A673 (cell line): ENCODE results near the gene UMODL1. TPM values are rescaled to one million over a fixed set of nuclear protein-coding genes. Genes with fewer than 3 reads are reported as not detected.

Experiments
- BruUV-seq: library from RNA; stranded (reverse); fragments of 400-500 nt; replicated peaks from 2 replicates; lab custom pipeline; 2021; lab: Mats Ljungman, UMichigan
- CTCF ChIA-PET: fragments of 300-600 bp; sonication (Branson Sonifier 250); formaldehyde crosslinking; loops from one replicate; lab custom pipeline; 2022; ENCODE audit warnings: antibody characterized with exemption; lab: Charles Lee
- POLR2A ChIA-PET: fragments of 300-600 bp; sonication (Branson Sonifier 250); formaldehyde crosslinking; loops from one replicate; lab custom pipeline; 2022; ENCODE audit warnings: antibody characterized with exemption; ENCODE audit not compliant: low non-redundant PET; lab: Charles Lee
- DNase-seq: peaks from one replicate; pipeline ENCODE4 v3.0.0-alpha.2; 2015; ENCODE audit warnings: low spot score
- H3K27ac ChIP-seq: fragments of 200-600 bp; sonication (generic); 2 replicates; pipeline ENCODE4 v1.5.1; 2016; ENCODE audit warnings: mixed run types, low read depth, mild to moderate bottlenecking, mixed read lengths, antibody characterized with exemption, low read length; ENCODE audit not compliant: poor library complexity, severe bottlenecking
- H3K27me3 ChIP-seq: fragments of 200-600 bp; sonication (generic); replicated peaks from 2 replicates; pipeline ENCODE4 v1.6.1; 2017; ENCODE audit warnings: mixed run types, low read depth, mild to moderate bottlenecking, mixed read lengths, antibody characterized with exemption, low read length; ENCODE audit not compliant: insufficient read depth, poor library complexity
- H3K36me3 ChIP-seq: fragments of 200-600 bp; sonication (generic); 2 replicates; pipeline ENCODE4 v1.6.1; 2016; ENCODE audit warnings: mixed run types, mild to moderate bottlenecking, mixed read lengths, antibody characterized with exemption, low read length; ENCODE audit not compliant: insufficient read depth, poor library complexity, severe bottlenecking
- H3K4me1 ChIP-seq: fragments of 200-600 bp; sonication (generic); 2 replicates; pipeline ENCODE4 v1.6.1; 2017; ENCODE audit warnings: mixed run types, mild to moderate bottlenecking, mixed read lengths, antibody characterized with exemption, low read length; ENCODE audit not compliant: insufficient read depth, poor library complexity, severe bottlenecking
- H3K4me3 ChIP-seq: fragments of 200-600 bp; sonication (generic); 2 replicates; pipeline ENCODE4 v1.5.1; 2016; ENCODE audit warnings: low read depth, mixed run types, mild to moderate bottlenecking, mixed read lengths, low read length; ENCODE audit not compliant: poor library complexity, severe bottlenecking
- H3K9me3 ChIP-seq: fragments of 200-600 bp; sonication (generic); 2 replicates; pipeline ENCODE4 v1.6.1; 2016; ENCODE audit warnings: mixed run types, low read depth, mild to moderate bottlenecking, mixed read lengths, antibody characterized with exemption, low read length; ENCODE audit not compliant: poor library complexity, severe bottlenecking
- EZH2 ChIP-seq: fragments of 200-600 bp; sonication (generic); IDR thresholded peaks from 2 replicates; pipeline ENCODE4 v1.6.1; 2017; ENCODE audit warnings: borderline replicate concordance, low read depth, mild to moderate bottlenecking, mixed read lengths, antibody characterized with exemption, low read length; ENCODE audit not compliant: poor library complexity, severe bottlenecking
- intact Hi-C: fragments of 100-400 bp; cut with micrococcal nuclease; formaldehyde crosslinking; loops from one replicate; pipeline ENCODE4 v1.10.0; 2022; ENCODE audit not compliant: unreplicated experiment
- total RNA-seq: library from RNA; stranded (reverse); gene quantifications from 2 replicates; pipeline ENCODE4 v1.2.3, GENCODE V29; 2021
- TF ChIP-seq, protein P1 (sequence below): fragments of 300-800, 200-600 bp; sonication (generic); conservative IDR thresholded peaks from 2 replicates; pipeline ENCODE4 v1.5.1; 2017; ENCODE audit warnings: low read depth, mild to moderate bottlenecking, antibody characterized with exemption, low read length, moderate library complexity, mixed read lengths

Gene UMODL1
- total RNA-seq, 1 experiment from 2014 or later, result not detected

DNA sequence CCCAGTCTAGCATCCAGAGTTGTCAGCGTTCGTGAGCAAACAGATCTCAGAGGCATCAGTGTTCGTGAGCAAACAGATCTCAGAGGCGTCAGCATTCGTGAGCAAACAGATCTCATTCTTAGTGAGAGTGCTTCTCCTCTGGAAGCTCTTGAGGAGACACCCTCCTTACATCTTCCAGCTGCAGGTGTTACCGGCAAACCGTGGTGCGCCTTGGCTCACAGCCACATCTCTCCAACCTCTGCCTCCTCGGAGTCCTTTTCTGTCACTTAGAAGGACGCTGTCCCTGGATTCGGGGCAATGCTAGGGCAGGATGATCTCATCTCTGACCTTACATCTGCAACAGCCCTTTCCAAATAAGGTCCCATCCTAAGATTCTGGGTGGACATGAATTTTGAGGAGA is 14.6 kb upstream of the UMODL1 start:
- Histone ChIP-seq H3K4me1 (no peaks in the 10 kb centered on the region), H3K27ac (no peak overlapping the region), H3K4me3 (no peak overlapping the region), H3K9me3 (no peaks in the 10 kb centered on the region), H3K27me3 (no peaks in the 10 kb centered on the region), H3K36me3 (no peaks in the 10 kb centered on the region)
- no TSS peak for BruUV-seq
- DNase-seq, result no peak
- CTCF ChIA-PET, result no interaction called here
- TF ChIP-seq, protein P1, sequence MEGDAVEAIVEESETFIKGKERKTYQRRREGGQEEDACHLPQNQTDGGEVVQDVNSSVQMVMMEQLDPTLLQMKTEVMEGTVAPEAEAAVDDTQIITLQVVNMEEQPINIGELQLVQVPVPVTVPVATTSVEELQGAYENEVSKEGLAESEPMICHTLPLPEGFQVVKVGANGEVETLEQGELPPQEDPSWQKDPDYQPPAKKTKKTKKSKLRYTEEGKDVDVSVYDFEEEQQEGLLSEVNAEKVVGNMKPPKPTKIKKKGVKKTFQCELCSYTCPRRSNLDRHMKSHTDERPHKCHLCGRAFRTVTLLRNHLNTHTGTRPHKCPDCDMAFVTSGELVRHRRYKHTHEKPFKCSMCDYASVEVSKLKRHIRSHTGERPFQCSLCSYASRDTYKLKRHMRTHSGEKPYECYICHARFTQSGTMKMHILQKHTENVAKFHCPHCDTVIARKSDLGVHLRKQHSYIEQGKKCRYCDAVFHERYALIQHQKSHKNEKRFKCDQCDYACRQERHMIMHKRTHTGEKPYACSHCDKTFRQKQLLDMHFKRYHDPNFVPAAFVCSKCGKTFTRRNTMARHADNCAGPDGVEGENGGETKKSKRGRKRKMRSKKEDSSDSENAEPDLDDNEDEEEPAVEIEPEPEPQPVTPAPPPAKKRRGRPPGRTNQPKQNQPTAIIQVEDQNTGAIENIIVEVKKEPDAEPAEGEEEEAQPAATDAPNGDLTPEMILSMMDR, result no peak
- TF ChIP-seq EZH2, result no peak
- intact Hi-C loops, result no loop called here
- POLR2A ChIA-PET, result no interaction called here

DNA sequence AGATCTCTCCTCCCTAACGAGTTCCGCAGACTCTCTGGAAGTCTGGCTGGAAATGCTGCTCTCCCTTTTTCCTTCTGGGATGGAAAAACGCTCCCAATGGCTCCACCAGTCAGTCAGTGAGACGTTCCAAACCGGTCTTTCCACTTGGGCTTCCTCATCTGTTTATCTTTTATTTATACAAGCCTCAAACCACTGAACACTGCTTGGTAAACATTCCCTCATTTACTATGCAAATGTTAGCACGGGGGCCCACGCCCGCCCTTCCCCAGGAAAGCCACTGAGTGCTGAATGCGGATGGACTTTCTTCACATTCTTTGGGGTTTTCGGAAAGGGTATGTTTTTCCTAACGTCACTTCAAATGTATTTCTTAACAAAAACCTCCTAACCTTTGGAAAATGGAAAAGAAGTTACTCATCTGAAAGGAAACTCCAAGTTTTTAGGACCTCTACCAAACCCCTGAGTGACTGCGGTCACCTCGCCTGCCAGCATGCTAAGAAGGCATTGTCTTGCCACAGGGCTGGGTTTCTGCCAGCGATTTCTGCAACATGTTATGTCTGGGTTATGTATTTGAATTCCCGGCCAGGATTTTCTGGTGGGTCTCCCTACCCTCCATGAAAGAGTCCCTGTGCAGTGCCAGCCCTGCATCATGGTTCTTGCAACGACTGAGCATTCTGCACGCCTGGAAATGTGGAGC is 14.0 kb upstream of the UMODL1 start:
- TF ChIP-seq EZH2, result no peak
- TF ChIP-seq, protein P1, result no peak
- Histone ChIP-seq H3K9me3 (no peaks in the 10 kb centered on the region), H3K27ac (no peak overlapping the region), H3K4me1 (no peaks in the 10 kb centered on the region), H3K4me3 (no peak overlapping the region), H3K36me3 (no peaks in the 10 kb centered on the region), H3K27me3 (no peaks in the 10 kb centered on the region)
- ChIA-PET CTCF (no interaction called here), POLR2A (no interaction called here)
- BruUV-seq, result no TSS peak
- intact Hi-C loops, result no loop called here
- no peak for DNase-seq

DNA sequence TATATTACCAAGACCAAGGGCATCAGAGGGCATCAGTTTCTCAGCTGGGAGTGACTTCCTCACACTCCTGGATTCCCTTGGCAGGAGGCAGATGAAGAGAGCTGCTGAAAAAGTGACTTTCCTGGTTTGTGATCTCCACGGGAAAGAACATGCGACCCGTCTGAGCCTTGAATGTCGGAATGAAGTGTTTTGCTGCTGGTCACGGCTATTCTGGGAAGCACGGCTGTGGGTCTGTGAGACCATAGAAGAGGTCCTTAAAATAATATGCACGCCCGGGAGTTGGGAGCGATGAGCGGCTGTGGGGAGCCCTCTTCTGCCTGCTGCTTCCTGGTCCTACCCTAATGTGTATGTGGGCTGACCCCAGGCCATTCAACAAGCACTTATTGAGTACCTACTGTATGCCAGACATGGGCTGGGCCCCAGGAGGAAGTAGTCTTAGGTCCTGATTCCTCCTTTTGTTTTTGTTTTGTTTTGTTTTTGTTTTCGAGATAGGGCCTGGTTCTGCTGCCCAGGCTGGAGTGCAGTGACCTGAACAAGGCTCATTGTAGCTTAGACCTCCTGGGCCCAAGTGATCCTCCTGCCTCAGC is 13.2 kb upstream of the UMODL1 start:
- POLR2A ChIA-PET, result no interaction called here
- CTCF ChIA-PET, result no interaction called here
- intact Hi-C loops, result no loop called here
- H3K27ac ChIP-seq, result no peak overlapping the region
- TF ChIP-seq EZH2, result no peak
- TF ChIP-seq, protein P1, result no peak
- H3K4me3 ChIP-seq, result no peak overlapping the region
- no TSS peak for BruUV-seq
- H3K36me3 ChIP-seq, result no peaks in the 10 kb centered on the region
- no peaks in the 10 kb centered on the region for H3K9me3 ChIP-seq
- H3K4me1 ChIP-seq, result peaks cover 7% of the 10 kb centered on the region
- H3K27me3 ChIP-seq, result no peaks in the 10 kb centered on the region
- DNase-seq, result no peak
